NCI-H187 treated with DMSO at 0.1 percent for 48 hours (cell line): ENCODE measurements around the gene ADARB1.
"Not testable (repeated sequence)": the region's sequence is repeated elsewhere in the genome, so short reads cannot be mapped to it uniquely, and the experiment has no call there.

Source experiments
- DNase-seq: peaks from one replicate; lab custom pipeline; 2025; lab: John Stamatoyannopoulos, UW

Gene ADARB1, protein sequence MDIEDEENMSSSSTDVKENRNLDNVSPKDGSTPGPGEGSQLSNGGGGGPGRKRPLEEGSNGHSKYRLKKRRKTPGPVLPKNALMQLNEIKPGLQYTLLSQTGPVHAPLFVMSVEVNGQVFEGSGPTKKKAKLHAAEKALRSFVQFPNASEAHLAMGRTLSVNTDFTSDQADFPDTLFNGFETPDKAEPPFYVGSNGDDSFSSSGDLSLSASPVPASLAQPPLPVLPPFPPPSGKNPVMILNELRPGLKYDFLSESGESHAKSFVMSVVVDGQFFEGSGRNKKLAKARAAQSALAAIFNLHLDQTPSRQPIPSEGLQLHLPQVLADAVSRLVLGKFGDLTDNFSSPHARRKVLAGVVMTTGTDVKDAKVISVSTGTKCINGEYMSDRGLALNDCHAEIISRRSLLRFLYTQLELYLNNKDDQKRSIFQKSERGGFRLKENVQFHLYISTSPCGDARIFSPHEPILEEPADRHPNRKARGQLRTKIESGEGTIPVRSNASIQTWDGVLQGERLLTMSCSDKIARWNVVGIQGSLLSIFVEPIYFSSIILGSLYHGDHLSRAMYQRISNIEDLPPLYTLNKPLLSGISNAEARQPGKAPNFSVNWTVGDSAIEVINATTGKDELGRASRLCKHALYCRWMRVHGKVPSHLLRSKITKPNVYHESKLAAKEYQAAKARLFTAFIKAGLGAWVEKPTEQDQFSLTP

DNA sequence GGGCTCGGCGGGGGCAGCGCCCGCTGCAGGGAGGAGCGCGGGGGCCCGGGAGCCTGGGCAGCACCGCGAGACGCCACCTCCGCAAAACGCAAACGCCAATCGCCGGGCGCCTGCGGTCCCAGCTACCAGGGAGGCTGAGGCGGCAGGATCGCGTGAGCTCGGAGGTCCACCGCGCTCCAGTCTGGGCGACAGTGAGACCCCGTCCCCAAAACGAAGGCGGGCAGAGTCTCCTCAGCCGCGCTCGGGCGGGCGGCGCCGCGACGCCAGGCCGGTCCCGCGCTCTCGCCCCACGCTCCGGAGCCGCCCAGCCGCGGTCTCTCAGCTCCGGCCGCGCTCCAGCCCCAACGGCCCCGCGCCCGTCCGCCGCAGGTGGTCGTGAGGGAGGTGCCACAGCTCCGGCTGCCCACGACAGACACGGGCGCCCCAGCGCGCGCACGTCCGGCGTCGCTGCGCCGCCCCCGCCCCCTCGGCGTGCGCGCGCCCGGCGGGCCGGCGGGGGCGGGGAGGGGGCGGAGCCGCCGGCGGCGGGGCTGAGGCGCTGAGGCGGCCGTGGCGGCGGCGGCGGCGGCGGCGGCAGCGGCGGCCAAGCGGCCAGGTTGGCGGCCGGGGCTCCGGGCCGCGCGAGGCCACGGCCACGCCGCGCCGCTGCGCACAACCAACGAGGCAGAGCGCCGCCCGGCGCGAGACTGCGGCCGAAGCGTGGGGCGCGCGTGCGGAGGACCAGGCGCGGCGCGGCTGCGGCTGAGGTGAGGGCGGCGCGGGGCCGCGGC lies at the start of gene ADARB1:
Gene ADARB1 (plus strand): TSS at position 533 of the 770 bp plus-strand sequence. CDS start 97,077 bp downstream, outside the sequence.
- DNase-seq, result no peak

DNA sequence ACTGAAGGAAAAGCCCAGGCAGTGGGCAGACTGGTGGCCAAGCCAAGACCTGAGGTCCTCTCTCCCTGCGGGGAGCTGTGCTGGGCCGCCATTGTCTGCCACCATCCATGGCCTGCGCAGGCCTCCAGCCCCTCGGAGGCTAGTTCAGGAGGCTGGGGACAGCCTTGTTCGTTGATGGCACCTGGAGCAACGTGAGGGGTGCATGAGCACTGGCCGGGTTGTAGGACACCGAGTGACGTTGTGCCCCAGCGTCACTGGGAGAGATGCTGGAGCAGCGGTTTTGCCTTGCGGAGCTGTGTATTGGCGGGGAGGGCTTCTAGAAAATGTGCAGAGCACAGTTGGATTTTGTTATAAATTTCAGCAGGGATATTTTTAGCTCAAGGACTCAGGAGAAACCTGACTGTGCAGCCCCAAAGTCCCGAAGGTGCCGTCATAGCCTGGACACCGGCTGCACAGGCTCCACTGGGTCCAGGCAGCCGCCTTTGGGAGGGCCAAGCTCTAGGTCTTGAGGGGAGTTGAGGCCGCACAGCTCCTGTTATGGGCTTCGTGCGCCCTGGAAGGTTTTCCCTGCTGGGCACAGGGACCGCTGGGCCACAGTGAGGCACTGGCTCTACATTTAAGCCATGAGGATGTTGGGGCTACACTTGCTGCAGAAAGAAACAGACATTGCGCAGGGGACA lies 48.2 kb upstream of the ADARB1 start:
- DNase-seq, result no peak

DNA sequence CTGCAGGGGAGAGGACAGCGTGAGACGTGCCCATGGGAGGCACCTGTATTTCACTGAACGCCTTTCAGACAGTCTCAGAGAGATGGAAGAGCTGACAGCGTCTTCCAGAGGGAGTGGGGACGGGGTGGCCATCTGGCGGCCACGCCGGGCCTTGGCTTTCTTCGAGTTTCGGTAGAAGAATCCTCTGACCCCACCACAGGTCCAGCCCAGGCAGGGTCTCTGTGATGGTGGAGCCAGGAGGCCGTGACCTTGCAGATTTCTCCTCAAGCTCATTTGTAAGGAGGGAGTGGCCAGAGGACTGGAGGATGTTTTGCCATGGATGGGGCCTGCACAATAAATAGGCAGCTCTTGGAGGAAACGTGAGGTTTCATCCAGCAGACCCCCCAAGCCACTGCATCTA lies 47.6 kb upstream of the ADARB1 start:
- DNase-seq, result no peak

DNA sequence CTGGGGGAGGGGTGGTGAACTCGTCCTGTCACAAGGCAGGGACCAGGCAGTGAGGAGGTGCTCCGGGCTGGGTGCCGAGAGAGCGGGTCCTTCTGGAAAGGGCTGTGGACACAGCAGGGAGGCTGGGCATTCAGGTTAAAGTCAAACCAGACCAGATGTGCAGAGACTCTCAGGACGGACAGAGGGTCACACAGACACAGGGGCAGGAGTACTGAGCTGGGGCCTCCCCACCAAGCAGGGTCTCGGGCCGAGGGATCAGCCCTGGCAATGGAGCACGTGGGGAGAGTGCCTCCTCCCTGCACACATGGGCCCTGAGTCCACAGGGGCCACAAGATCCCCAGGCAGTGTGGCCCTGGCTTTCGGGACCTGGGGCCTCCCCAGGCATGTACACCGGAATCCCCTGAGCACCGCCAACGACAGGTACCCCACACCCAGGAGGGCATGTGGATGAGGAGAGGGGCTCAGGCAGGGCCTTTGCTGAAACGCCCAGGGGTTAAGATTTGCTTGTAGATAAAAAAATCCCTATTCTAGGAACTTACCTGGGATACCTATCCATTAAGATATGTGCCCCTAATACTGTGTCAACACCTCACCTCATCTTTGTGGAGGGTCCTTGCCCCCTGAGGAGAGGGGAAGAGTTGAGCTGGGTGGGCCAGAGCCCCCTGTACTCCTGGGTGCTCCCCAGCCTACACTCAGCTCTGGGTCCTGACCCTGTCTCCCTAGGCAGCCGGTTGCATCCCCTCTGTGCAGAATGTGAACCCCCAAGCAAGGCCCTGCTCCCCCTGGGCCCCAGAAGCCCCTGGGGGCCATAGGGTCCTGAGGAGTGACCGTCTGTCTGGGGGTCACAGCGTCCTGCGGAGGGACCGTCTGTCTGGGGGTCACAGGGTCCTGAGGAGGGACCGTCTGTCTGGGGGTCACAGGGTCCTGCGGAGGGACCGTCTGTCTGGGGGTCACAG lies 46.9 kb upstream of the ADARB1 start:
- DNase-seq, result no peak

DNA sequence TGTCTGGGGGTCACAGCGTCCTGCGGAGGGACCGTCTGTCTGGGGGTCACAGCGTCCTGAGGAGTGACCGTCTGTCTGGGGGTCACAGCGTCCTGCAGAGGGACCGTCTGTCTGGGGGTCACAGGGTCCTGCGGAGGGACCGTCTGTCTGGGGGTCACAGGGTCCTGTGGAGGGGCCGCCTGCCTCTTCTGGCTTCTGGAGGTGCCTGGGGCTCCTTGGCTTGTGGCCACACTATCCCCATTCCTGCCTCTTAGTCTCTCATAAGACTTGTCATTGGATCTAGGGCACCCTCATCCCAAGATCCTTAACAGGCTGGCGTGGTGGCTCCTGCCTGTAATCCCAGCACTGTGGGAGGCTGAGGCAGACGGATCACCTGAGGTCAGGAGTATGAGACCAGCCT lies 45.7 kb upstream of the ADARB1 start:
- not testable (repeated sequence) for DNase-seq

DNA sequence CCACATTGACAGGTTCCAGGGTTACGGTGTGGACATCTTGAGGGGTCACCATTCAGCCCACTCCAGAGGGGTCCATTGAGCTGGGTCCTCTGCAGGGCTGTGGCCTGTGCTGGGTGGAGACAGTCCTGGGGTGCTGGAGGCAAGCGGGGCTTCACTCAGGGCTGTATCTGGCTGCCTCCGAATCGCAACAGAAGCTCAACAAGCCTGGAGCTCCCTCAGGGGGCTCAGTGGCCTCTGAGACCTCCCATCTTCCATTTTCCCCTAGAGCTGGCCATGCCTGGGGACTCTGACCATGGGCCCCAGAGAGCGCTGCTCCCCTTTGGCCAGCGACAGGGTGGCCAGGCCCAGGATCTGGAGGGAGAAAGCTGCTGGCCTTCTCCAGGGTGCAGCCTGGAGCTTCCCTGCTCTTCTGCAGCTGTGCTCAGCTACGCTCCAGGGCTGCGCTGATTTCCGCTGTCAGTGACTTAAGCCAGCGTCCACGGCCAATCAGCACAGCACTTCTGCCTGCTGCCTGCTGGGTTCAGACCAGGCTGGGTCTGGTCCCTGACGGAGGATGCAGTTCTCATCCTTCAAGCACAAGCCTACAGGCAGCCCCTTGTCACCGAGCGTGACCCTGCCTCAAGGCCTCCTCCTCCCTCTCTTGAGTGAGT lies 45.0 kb upstream of the ADARB1 start:
- DNase-seq, result no peak

DNA sequence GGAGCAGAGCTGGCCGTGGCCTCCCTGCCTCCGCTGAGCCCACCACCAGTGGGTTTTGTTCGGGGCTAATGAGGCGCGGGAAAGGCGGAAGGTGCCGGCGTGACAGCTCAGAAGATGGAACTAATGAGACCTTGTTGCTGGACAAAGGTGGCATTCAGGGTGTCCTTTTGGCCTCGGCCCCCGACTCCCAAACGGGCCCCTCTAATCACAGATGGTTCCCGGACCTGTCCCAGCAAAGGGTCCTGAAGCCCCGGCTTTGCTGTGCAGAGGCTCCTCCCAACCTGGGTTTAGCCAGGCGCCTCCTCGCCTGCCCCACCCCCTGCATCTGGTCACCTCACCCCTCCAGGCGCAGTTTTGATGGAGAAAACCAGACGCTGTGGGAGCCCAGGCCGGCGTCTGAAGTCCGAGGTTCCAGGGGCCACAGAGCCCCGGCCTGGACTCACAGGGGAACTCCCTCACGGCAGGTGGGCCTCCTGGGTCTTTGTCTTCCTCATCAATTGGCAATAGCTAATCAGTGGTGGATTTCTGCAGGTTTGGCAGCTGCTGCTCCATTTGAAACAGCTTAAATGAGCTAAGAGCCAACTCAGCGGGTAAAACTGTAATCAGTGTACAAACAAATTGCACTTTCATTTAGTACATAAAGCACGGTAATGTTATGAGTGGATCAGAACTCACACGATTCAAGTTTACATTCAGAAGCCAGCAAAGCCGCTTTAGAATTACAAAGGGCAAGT lies 44.3 kb upstream of the ADARB1 start:
- DNase-seq, result no peak

DNA sequence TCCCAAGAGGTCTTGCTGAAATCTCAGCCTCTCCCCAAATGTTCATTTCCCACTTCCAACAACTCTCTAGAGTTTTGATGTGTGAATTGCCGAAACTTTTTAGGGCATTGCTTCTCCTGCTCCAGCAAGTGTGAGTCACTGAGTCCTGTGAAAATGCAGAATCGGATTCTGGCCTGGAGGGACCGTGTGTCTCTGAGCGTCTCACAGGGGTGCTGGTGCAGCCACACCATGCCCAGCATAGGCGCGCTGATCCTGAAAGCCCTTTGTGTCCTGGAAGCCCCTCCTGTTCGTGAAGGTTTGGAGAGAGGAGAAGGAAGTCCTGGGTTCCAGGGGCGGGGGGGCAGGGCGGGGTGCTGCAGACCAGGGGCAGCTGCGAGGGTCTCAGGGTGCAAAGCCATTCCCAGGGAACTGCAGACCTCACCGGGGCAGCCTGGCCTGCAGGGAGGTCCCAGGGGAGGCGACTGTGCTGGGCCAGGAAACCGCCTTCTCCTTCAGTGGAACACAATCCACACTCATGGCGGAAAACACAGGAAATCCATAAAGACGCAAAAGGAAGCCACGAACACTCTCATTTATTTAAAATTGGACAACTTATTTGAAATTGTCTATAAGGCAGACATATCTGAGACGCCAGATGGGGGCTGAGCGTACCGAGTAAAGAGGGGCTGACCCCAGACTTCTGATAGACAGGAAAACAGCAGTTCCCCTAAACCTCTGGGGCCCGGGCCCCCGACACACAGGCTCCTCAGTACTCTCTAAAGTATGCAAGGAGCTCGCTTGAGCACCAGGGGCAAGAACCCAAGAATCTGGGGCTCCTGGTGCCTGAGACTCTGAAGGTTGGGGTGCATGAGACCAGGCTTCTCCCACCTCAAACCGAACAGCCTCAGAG lies 43.5 kb upstream of the ADARB1 start:
- DNase-seq, result no peak

DNA sequence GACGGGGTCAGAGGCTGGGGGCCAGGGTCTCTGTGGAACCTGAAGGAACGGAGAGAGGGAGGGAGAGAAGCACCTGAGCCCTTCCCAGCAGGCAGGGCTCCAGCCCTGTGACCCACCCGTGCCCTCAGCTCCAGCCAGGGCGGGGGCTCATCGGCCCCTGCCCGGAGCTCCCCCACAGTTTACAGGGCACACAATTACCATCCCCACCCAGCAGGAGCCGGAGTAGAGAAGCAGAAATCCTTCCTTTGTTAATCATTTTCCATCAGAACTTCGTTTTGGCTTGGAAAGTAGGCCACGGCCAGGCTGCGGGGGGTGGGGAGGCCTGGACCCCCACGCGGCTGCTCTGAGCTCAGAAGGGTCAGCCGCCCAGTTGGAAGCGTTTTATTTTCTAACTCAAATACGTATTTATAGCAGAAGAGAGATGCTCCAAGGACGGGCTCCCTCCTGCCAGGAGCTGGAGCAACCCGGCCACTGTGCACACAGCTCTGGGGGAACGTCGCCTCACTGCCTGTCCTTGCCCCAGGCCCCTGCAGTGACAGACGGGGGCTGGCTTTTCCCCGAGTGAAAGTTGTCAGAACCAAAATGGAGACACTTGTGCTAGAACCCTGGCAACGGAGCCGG lies 42.7 kb upstream of the ADARB1 start:
- no peak for DNase-seq

DNA sequence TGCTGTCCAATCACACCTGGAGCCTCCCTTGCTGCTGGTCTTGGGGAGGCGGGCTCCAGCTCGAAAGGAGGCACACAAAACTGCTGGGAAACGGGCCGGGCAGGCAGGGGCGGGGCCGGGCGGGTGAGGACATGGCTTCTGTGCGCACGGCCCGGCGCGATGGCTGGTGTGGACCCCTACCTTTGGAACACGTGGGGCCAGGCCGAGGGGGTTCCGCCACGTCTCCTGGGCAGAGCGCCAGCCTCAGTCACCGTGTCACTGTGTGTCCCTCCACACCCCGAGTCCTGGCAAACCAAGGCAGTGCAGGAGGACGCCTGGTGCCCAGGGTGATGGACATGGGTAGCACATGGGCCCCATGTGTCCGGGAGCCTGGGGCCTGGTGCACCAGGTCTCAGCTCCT lies 42.0 kb upstream of the ADARB1 start:
- no peak for DNase-seq

DNA sequence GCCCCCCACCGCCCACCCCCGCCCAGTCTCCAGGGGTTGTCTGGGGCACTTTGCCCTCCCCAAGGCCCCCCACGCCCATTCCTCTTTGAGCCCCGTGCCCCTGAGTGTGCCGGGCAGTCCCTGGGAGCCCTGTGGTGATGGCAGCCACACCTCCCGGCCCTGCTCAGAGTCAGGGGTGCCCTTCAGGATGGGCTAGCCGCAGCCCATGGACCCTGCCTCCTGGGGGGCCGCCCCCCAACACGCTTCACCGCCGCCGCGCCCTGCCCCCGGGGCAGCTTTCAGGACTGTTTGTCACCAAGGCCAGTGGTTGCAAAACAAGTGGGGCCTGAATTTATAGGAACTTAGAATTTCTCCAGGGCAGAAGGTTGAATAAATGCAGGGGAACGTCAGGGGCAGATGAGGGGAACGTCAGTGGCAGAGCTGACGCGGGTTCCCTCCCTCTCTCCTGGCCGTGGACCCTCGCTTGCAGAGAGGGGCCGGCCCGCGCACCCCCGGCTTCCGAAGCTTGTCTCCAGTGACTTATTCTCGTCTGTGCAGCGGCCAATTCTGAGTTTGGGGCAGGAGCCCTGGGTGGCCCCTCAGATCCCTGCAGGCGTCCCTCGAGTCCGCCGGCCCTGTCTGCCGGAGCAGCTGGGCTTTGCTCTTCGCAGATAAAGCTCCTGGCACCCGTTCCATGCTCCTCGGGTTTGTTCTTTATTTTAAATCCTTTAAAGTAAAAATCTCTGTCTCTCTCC lies 41.2 kb upstream of the ADARB1 start:
- DNase-seq, result no peak

DNA sequence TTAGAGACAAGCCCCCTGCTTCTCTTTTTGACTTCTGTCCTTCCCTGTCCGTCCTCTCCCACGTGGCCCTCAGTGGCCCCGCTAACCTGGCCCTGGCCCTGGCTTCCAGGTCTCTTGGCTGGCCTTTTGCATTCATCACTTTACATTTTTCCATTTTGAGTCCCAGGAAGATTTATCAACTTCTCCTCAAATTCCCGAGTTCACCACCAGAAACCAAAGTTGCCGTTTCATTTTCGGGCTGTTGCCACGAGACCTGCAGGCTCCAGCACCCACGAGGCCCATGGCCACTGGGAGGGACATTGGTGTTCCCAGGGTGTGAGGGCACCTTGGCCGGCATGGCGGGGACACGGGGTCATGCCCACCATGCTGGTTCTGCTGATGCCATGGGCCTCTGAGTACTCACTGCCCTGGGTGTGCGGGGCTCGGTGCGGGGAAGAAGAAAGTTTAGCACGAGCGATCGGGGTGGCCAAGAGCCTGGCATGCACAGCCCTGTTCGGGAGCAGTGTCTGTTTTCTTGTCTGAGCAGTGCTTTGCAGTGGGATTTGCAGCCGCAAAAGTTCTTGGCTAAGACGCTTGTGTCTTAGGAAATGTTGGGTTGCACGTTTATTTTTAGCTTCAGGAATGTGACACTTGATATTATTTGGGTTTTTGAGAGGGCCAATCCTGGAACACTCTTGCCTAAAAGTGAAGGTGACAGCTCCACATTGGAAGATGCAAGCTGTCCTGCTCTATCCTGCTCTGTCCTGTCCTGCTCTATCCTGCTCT lies 40.4 kb upstream of the ADARB1 start:
- DNase-seq, result no peak

DNA sequence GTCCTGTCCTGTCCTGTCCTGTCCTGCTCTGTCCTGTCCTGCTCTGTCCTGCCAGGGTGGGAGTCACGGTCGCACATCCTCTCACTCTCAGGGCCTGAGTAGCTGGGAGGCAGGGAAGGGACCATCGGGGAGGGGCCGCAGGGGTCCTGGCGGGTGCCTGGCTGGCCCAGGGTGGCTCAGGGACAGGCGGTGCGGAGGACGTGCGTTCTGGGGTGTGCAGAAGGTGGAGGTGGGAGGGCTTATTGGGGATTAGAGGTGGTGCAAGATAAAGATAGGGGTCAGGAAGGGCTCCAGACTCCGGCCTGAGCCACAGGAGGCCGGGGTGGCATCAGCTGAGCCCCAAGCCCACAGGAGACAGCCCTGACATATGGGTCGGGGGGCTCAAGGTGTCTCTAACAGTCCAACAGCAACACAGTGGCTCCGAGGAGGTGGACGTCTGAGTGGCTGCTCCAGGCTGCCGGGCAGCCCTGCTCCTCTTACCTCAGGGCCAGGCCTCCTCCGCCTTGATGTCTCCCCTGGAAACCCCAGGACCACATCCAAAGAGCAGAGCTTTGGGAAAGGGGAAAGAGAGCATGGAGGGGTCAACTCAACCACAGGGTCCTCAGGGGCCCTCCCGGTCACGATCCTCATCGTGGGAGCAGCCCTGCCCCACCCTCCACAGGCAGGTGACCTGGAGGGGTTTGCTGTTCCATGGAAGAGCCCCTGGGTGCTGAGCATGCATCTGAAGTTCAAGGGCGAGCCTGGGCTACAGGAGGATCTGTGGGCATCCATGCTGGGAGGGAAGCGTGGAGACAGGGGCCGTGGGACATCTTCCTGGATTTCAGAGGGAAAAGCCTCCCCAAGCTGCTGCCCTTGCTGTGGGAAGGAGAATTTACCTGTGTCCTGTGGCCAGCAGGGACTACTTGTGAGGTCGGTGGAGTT lies 39.6 kb upstream of the ADARB1 start:
- DNase-seq, result no peak

DNA sequence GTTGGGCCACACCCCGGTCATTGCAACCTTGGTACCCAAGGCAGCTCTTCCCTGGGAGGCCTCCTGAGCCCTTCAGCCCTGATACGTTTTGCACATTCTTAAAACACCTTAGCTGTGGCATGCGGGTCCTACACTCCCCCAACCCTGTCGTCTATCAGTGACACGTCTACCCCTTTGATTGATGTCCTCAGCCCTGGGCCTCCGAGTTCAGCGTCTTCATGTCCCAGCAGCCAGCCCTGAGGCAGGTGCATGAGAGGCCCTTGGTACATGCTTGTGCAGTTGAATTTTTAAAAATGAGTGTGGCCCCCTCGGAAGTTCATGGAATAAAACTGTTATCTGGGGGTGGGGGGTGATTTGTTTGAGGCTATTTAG lies 38.9 kb upstream of the ADARB1 start:
- DNase-seq, result no peak

DNA sequence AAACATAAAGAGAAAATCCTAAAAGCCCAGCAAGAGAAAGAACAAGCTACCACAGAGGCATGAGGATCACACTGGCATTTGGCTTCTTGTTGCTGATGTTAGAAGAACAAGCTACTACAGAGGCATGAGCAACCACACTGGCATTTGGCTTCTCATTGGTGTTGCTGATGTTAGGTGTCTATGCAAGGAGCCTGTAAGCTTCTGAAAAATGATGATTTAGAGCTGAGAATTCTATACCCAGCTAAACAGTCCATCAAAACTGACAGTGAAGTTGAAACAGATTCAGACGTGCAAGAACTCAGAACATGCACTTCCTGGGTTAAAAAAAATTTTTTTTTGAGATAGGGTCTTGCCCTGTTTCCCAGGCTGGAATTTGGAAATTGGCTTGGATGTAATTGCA lies 37.8 kb upstream of the ADARB1 start:
- no peak for DNase-seq

DNA sequence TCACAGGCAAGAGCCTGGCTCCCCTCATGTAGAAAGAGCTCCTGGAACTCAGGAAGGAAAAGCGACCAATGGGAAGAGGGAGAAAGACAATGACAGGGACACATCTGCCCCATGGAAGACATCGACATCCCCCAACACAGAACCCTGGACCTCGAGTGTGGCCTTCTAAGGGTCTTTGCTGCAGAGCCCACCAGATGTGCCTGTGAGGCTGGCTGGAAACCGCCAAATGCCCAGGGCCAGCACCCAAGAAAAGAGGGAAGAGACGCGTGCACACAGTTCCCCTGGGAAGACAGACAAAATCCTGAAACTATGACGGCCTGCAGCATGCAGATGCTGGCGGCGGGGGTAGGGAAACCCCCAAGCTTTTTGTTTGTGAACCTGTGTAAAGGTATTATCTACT lies 36.4 kb upstream of the ADARB1 start:
- no peak for DNase-seq
